OCI-LY7 (cell line): ENCODE data around the gene FASTK. TPM values are rescaled to one million over a fixed set of nuclear protein-coding genes. Genes with fewer than 3 reads are reported as not detected.

Experiments
- BruUV-seq: library from RNA; stranded (reverse); fragments of 400-500 nt; replicated peaks from 2 replicates; lab custom pipeline; 2021; lab: Mats Ljungman, UMichigan
- CTCF ChIA-PET: fragments of 300-600 bp; sonication (Branson Sonifier 250); formaldehyde crosslinking; loops from one replicate; lab custom pipeline; 2022; ENCODE audit warnings: antibody characterized with exemption; ENCODE audit not compliant: unreplicated experiment; lab: Charles Lee
- POLR2A ChIA-PET: fragments of 300-600 bp; sonication (Branson Sonifier 250); formaldehyde crosslinking; loops from one replicate; lab custom pipeline; 2022; ENCODE audit warnings: antibody characterized with exemption; lab: Charles Lee
- DNase-seq: peaks from one replicate; pipeline ENCODE4 v3.0.0-alpha.2; 2015; ENCODE audit warnings: low spot score
- H2AFZ ChIP-seq: fragments of 200-600 bp; sonication (generic), shearing (Covaris generic); 2 replicates; pipeline ENCODE4 v1.6.1; 2014; ENCODE audit warnings: mild to moderate bottlenecking, antibody characterized with exemption, low read length, moderate library complexity
- H3K27ac ChIP-seq: fragments of 200-600 bp; sonication (generic); 2 replicates; pipeline ENCODE4 v1.5.1; 2014; ENCODE audit warnings: mixed run types, low read depth, mild to moderate bottlenecking, moderate library complexity, low read length, inconsistent platforms; ENCODE audit not compliant: poor library complexity, severe bottlenecking
- H3K36me3 ChIP-seq: fragments of 200-600 bp; sonication (generic); 2 replicates; pipeline ENCODE4 v1.6.1; 2014; ENCODE audit warnings: mild to moderate bottlenecking, antibody characterized with exemption, low read length, moderate library complexity, mixed read lengths; ENCODE audit not compliant: insufficient read depth
- H3K4me1 ChIP-seq: fragments of 200-600 bp; sonication (generic); 2 replicates; pipeline ENCODE4 v1.5.1; 2014; ENCODE audit warnings: mild to moderate bottlenecking, low read length; ENCODE audit not compliant: insufficient read depth, poor library complexity, severe bottlenecking
- H3K4me2 ChIP-seq: fragments of 200-600 bp; sonication (generic); 2 replicates; pipeline ENCODE4 v1.6.1; 2014; ENCODE audit warnings: mild to moderate bottlenecking, low read length
- H3K4me3 ChIP-seq: fragments of 200-600 bp; sonication (generic); 2 replicates; pipeline ENCODE4 v1.5.1; 2014; ENCODE audit warnings: mild to moderate bottlenecking, low read depth, low read length; ENCODE audit not compliant: poor library complexity, severe bottlenecking
- H3K79me2 ChIP-seq: fragments of 200-600 bp; sonication (generic); 2 replicates; pipeline ENCODE4 v1.6.1; 2016; ENCODE audit warnings: low read depth, mild to moderate bottlenecking, low read length, moderate library complexity, mixed read lengths; ENCODE audit not compliant: insufficient read depth
- H3K9me2 ChIP-seq: fragments of 200-600 bp; sonication (generic); 2 replicates; pipeline ENCODE4 v1.6.1; 2016; ENCODE audit warnings: mild to moderate bottlenecking, low read length, mixed read lengths; ENCODE audit not compliant: insufficient read depth
- H3K9me3 ChIP-seq: fragments of 200-600 bp; sonication (generic); 2 replicates; pipeline ENCODE4 v1.6.1; 2014; ENCODE audit warnings: mild to moderate bottlenecking, mixed run types, low read length, mixed read lengths
- H4K20me1 ChIP-seq: fragments of 200-600 bp; sonication (generic); 2 replicates; pipeline ENCODE4 v1.6.1; 2014; ENCODE audit warnings: mild to moderate bottlenecking, antibody characterized with exemption, low read length, moderate library complexity, mixed read lengths; ENCODE audit not compliant: insufficient read depth
- CTCF ChIP-seq: fragments of 200-600 bp; sonication (generic); conservative IDR thresholded peaks from 2 replicates; pipeline ENCODE4 v1.5.1; 2014; ENCODE audit warnings: mild to moderate bottlenecking, antibody characterized with exemption, low read length, moderate library complexity, mixed read lengths
- EZH2phosphoT487 ChIP-seq: fragments of 200-600 bp; sonication (generic); IDR thresholded peaks from 2 replicates; pipeline ENCODE4 v1.6.1; 2018; ENCODE audit warnings: low read depth, borderline replicate concordance, mild to moderate bottlenecking, mixed run types, antibody characterized with exemption, low read length, moderate library complexity, mixed read lengths
- intact Hi-C: fragments of 100-400 bp; cut with micrococcal nuclease; formaldehyde crosslinking; loops from one replicate; pipeline ENCODE4 v1.10.0; 2022; ENCODE audit not compliant: unreplicated experiment
- total RNA-seq, 2 experiments: library from RNA; depleted of rRNA in 1 of 2; stranded (reverse); fragments of >200 nt in 1 of 2; shearing (Covaris generic) in 1 of 2; gene quantifications; 2 replicates each; pipeline ENCODE4 v1.2.3, GENCODE V29; 2014 to 2022

FASTK gene
- total RNA-seq, 2 experiments from 2014 or later: 90.5 to 118 TPM

- H3K27ac ChIP-seq: no peak overlapping the region
- no peaks in the 10 kb centered on the region for H3K4me1 ChIP-seq
- ChIA-PET POLR2A (no interaction called here), CTCF (no interaction called here)
- H2AFZ ChIP-seq: no peak overlapping the region
- H4K20me1 ChIP-seq: no peaks in the 10 kb centered on the region
- intact Hi-C loops: no loop called here
- H3K4me2 ChIP-seq: no peak overlapping the region
- no peak for DNase-seq
- peaks cover 80% of the 10 kb centered on the region for H3K36me3 ChIP-seq
- H3K4me3 ChIP-seq: no peak overlapping the region
- no peaks in the 10 kb centered on the region for H3K9me2 ChIP-seq
- no peaks in the 10 kb centered on the region for H3K79me2 ChIP-seq
- H3K9me3 ChIP-seq: no peaks in the 10 kb centered on the region
- TF ChIP-seq EZH2phosphoT487 (no peak), CTCF (no peak)
- BruUV-seq: no TSS peak
These were observed 10.6 kb downstream of the FASTK start for GRCh38 chr7:151069841-151070573.

DNA sequence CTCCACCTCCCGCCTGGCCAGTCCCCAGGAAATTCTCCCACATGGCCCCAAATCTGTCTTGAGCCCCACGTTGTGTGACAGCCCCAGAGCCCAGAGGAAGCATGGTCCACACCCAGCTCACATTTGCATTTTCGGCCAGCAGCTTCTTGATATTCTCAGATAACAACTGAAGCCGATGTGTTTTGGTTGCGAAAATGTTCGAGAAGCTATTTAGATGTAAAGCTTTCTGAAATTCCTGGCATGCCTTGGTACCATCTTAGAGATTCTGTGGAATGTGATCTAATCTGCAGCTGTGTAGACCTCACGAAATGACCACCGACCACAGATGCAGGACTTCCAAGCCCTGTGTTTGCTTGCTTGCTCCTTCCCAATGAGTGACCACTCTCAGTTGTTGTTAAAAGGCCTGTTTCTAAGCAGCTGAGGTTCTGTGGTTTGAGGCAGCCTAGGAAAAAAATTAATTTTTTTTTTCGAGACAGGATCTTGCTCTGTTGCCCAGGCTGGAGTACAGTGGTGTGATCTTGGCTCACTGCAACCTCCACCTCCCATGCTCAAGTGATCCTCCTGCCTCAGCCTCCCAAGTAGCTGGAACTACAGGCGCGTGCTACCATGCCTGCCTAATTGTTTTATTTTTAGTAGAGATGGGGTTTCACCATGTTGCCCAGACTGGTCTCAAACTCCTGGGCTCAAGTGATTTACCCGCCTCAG lies 12.4 kb downstream of the FASTK start:
- Histone ChIP-seq H3K9me2 (no peaks in the 10 kb centered on the region), H3K4me2 (no peak overlapping the region), H3K79me2 (no peaks in the 10 kb centered on the region), H2AFZ (no peak overlapping the region), H3K36me3 (peaks cover 73% of the 10 kb centered on the region), H3K4me3 (no peak overlapping the region), H3K9me3 (no peaks in the 10 kb centered on the region), H3K4me1 (no peaks in the 10 kb centered on the region), H4K20me1 (no peaks in the 10 kb centered on the region), H3K27ac (no peak overlapping the region)
- no peak for TF ChIP-seq EZH2phosphoT487
- TF ChIP-seq CTCF: no peak
- intact Hi-C loops: no loop called here
- POLR2A ChIA-PET: no interaction called here
- CTCF ChIA-PET: no interaction called here
- no TSS peak for BruUV-seq
- DNase-seq: no peak
